Ectodermal cell (in vitro differentiated cells): Measurements from ENCODE around the gene CENPB.

Experiments
- H3K27ac ChIP-seq: 2 replicates; pipeline ENCODE4 v1.7.0; 2013; ENCODE audit warnings: mild to moderate bottlenecking, low read depth, low read length; ENCODE audit not compliant: insufficient read depth, poor library complexity, severe bottlenecking
- H3K27me3 ChIP-seq: 2 replicates; pipeline ENCODE4 v1.7.0; 2013; ENCODE audit warnings: mild to moderate bottlenecking, low read length; ENCODE audit not compliant: insufficient read depth, control insufficient read depth, poor library complexity, severe bottlenecking
- H3K36me3 ChIP-seq: one replicate; pipeline ENCODE4 v1.7.0; 2013; ENCODE audit warnings: low read length; ENCODE audit not compliant: control insufficient read depth, insufficient read depth
- H3K4me1 ChIP-seq: one replicate; pipeline ENCODE4 v1.7.0; 2013; ENCODE audit warnings: low read length; ENCODE audit not compliant: control insufficient read depth, insufficient read depth
- H3K4me3 ChIP-seq: 2 replicates; pipeline ENCODE4 v1.7.0; 2013; ENCODE audit warnings: low read depth, low read length, control low read depth; ENCODE audit not compliant: insufficient read depth
- H3K9me3 ChIP-seq: 2 replicates; pipeline ENCODE4 v1.7.0; 2013; ENCODE audit warnings: mild to moderate bottlenecking, low read length, moderate library complexity; ENCODE audit not compliant: control insufficient read depth
- WGBS, 2 experiments: methylation state at CpG; one replicate each; pipeline ENCODE4 v1.1.7; 2013; ENCODE audit warnings: missing lambda C conversion rate in 2 of 2; 5-methylcytosine and 5-hydroxymethylcytosine counted together

CENPB gene

GRCh38 chr20:3782597-3782996, 3.9 kb downstream of the CENPB start:
- Histone ChIP-seq H3K27ac (no peak overlapping the region), H3K4me3 (no peak overlapping the region), H3K27me3 (peaks cover 41% of the 10 kb centered on the region), H3K36me3 (no peaks in the 10 kb centered on the region), H3K9me3 (no peaks in the 10 kb centered on the region), H3K4me1 (peaks cover 8% of the 10 kb centered on the region)
- 90 to 92% methylated on average over 6 of the region's 6 CpGs for WGBS, 2 experiments

- H3K27ac ChIP-seq, result no peak within 1 kb of the TSS
- peaks cover 8% of the 10 kb centered on the region for H3K4me1 ChIP-seq
- 18% methylated on average over 28 of the region's 28 CpGs for WGBS, 2 experiments
- no peaks in the 10 kb centered on the region for H3K9me3 ChIP-seq
- H3K27me3 ChIP-seq, result peaks cover 46% of the 10 kb centered on the region
- no peaks in the 10 kb centered on the region for H3K36me3 ChIP-seq
- peak within 1 kb of the TSS; percentile 18 for H3K4me3 ChIP-seq
These were observed 5.2 kb downstream of the CENPB start, which contains the start of gene SPEF1 for GRCh38 chr20:3781153-3781910. Gene SPEF1, minus strand, starts transcription at chr20:3781448. Its CDS starts 161 bp downstream, at chr20:3781287.

- 83 to 84% methylated on average over 18 of the region's 18 CpGs for WGBS, 2 experiments
- Histone ChIP-seq H3K36me3 (no peaks in the 10 kb centered on the region), H3K9me3 (no peaks in the 10 kb centered on the region), H3K27ac (no peak overlapping the region), H3K4me3 (no peak overlapping the region), H3K4me1 (no peaks in the 10 kb centered on the region), H3K27me3 (peaks cover 57% of the 10 kb centered on the region)
These were observed 7.6 kb downstream of the CENPB start for GRCh38 chr20:3778976-3779375.

GRCh38 chr20:3777716-3778629, 8.6 kb downstream of the CENPB start:
- Histone ChIP-seq H3K9me3 (no peaks in the 10 kb centered on the region), H3K4me3 (peak overlapping the region; percentile 32), H3K27me3 (peaks cover 57% of the 10 kb centered on the region), H3K4me1 (no peaks in the 10 kb centered on the region), H3K27ac (no peak overlapping the region), H3K36me3 (no peaks in the 10 kb centered on the region)
- WGBS, 2 experiments, result 2% methylated on average over 70 of the region's 70 CpGs

- WGBS, 2 experiments, result 15 to 16% methylated on average over 16 of the region's 16 CpGs
These were observed 9.2 kb downstream of the CENPB start for GRCh38 chr20:3777381-3777715.

GRCh38 chr20:3775457-3776108, 11.0 kb downstream of the CENPB start:
- H3K9me3 ChIP-seq, result no peaks in the 10 kb centered on the region
- WGBS, 2 experiments, result 86 to 94% methylated on average over 4 of the region's 4 CpGs
- H3K4me1 ChIP-seq, result no peaks in the 10 kb centered on the region
- no peaks in the 10 kb centered on the region for H3K36me3 ChIP-seq
- H3K4me3 ChIP-seq, result no peak overlapping the region
- H3K27ac ChIP-seq, result no peak overlapping the region
- peaks cover 57% of the 10 kb centered on the region for H3K27me3 ChIP-seq

More at GRCh38 chr20:3777381-3777715, 9.2 kb downstream of the CENPB start:
- peak overlapping the region; percentile 32 for H3K4me3 ChIP-seq
- H3K9me3 ChIP-seq, result no peaks in the 10 kb centered on the region
- no peak overlapping the region for H3K27ac ChIP-seq
- H3K36me3 ChIP-seq, result no peaks in the 10 kb centered on the region
- peaks cover 57% of the 10 kb centered on the region for H3K27me3 ChIP-seq
- no peaks in the 10 kb centered on the region for H3K4me1 ChIP-seq

- Histone ChIP-seq H3K9me3 (no peaks in the 10 kb centered on the region), H3K27me3 (peaks cover 21% of the 10 kb centered on the region), H3K36me3 (no peaks in the 10 kb centered on the region), H3K4me3 (no peak overlapping the region), H3K4me1 (peaks cover 11% of the 10 kb centered on the region), H3K27ac (no peak overlapping the region)
- WGBS, 2 experiments, result 83 to 87% methylated on average over 7 of the region's 7 CpGs
These were observed 14.9 kb downstream of the CENPB start for GRCh38 chr20:3771552-3772058.

- Histone ChIP-seq H3K4me3 (peak overlapping the region; percentile 79), H3K9me3 (no peaks in the 10 kb centered on the region), H3K4me1 (peaks cover 15% of the 10 kb centered on the region), H3K27ac (peak overlapping the region; percentile 97), H3K36me3 (no peaks in the 10 kb centered on the region), H3K27me3 (peaks cover 7% of the 10 kb centered on the region)
- 1 to 2% methylated on average over 51 of the region's 51 CpGs for WGBS, 2 experiments
These were observed 18.0 kb downstream of the CENPB start for GRCh38 chr20:3768342-3769130.

GRCh38 chr20:3767427-3768341, 18.9 kb downstream of the CENPB start, which contains the start of gene ADISSP:
Gene ADISSP, minus strand, starts transcription at chr20:3767753. Its CDS starts 7,653 bp downstream, at chr20:3760100.
- H3K4me1 ChIP-seq, result peaks cover 15% of the 10 kb centered on the region
- peaks cover 7% of the 10 kb centered on the region for H3K27me3 ChIP-seq
- 0% methylated on average over 80 of the region's 80 CpGs for WGBS, 2 experiments
- peak within 1 kb of the TSS; percentile 97 for H3K27ac ChIP-seq
- no peaks in the 10 kb centered on the region for H3K36me3 ChIP-seq
- no peaks in the 10 kb centered on the region for H3K9me3 ChIP-seq
- H3K4me3 ChIP-seq, result peak within 1 kb of the TSS; percentile 79
